ENCODE data around the gene PHRF1.
"Not testable (repeated sequence)": the region's sequence is repeated elsewhere in the genome, so short reads cannot be mapped to it uniquely, and the experiment has no call there.

PHRF1 gene

DNA sequence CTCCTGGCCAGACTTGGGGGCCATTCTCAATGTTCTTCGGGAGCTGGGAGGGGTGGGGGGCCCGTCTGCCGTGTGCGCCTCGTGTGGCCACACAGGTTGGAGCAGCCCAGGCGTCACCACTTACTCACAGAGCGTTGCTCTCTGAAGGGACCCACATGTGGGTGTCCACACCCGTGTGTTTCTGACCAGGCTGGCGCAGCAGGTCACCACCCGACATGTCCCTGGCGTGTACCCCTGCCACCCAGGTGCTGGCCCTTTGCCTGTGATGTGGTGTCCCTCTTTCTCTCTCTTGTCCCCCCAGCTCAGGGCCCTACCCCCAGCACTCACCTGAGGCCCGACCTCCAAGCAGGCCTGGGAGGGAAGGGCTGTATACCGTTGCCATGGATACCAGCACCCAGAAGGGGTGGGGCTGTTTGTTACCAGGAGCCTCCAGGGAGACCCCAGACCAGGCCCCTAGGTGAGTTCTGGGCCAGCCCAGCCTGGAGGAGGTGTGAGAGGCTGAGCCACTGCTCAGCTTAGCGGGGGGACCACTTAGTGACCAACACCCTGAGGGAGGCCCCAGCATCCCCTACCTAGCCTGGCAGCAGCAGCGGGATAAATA lies 17.1 kb upstream of the PHRF1 start:
- no peak for FAIRE-seq

DNA sequence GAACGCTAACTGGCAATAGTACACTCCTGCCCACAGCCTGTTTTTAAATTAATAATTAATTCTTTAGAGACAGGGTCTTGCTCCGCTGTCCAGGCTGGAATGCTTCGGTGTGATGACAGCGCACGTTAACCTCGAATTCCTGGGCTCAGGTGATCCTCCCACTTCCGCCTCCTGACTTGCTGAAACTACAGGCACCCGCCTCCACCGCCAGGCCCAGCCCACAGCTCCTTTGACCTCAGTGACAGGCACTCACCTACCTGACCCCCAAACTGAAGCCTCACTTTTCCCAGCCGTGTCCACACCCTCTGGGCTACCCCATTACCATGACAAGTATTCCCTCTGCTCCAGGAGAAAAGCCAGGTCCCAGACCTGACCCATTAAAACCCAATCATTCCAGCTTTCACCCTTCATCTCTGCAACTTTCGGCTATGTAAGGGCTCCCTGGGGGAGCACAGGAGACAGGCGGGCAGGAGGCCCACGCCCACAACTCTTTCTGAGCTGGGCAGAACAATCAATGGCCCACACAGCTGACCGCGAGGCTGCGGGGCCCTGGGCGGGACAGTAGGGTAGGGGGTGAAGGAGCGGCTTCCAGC lies 16.5 kb upstream of the PHRF1 start:
- no peak for FAIRE-seq

DNA sequence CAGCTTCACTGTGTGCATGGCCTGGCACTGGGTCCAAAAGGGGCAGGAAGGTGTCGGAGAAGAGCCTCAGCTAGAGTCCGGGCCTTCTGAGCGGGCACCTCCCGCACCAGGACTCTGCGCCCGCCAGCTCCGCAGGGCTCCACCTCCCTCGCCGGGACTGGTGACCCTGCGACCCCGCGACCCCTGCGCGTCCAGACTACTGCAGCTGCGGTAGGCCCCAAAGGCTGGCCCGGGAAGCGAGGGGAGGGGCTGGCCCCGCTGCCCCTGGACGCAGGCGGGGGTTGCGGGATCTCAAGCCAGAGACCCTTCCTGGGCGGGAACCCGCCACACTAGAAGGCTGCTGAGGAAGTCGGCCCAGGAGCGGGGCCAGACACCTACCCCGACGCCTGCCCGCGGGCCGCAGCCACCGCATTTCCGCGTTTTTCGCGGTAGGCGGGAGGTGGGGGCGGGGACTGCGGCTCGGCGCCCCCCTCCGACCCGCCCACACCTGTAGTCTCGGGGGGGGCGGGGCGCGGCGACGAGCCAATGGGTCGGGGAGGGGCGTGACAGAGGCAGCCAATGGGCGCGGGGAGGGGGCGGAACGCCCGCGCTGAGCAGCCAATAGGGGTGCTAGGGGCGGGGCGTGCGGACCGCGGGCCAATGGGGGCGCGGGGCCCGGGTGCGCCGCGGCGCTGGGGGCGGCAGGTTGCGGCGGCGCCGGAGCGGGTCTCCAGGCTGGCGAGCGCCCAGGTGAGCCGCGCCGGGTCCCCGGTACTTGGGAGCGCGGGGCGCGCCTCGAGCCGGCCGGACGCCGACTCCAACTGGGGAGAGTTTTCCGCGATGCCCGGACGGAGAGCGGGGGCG lies 15.7 kb upstream of the PHRF1 start, which contains the start of the genes LMNTD2 and RASSF7:
TSS of gene LMNTD2 (minus strand) at position 434 of the 843 bp plus-strand sequence. CDS start at position 412, 22 bp downstream.
TSS of gene RASSF7 (plus strand) at position 666 of the 843 bp plus-strand sequence. CDS start 799 bp downstream, outside the sequence.
- no peak for FAIRE-seq

DNA sequence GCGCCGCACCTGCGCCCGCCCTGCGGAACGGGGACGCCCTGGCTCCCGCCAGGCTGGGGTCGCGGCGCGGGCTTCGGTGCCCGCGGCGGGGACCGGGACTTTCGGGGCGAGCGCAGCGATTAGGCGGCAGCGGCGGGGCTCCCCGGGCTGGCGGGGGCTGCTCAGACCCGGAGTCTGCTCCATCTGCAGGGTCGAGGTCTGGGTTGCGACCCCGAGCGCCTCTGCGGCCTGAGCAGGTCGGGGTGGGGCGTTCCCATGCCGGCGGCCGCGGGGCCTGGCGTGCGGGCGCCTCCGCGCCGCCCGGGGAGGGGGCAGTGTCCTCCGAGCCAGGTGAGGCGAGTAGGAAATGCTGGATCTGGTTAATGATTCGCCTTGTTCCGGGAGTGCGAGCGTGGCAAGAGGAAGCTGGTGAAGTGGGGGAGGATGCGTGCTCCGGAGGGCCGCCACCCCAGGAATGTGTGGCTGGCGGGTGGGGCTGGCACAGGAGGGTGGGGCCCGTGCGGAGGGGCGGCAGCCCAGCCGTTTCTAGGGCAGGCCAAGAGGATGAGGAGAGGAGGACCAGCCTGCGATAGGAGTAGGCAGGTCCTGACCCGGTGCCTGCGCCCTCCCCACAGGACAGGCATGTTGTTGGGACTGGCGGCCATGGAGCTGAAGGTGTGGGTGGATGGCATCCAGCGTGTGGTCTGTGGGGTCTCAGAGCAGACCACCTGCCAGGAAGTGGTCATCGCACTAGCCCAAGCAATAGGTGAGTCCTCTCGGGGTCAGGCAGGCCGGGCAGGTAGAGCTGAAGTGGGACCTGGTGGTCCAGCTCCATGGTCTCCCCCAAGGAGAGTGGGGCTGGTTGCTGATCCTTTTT lies 14.9 kb upstream of the PHRF1 start:
- FAIRE-seq = no peak

DNA sequence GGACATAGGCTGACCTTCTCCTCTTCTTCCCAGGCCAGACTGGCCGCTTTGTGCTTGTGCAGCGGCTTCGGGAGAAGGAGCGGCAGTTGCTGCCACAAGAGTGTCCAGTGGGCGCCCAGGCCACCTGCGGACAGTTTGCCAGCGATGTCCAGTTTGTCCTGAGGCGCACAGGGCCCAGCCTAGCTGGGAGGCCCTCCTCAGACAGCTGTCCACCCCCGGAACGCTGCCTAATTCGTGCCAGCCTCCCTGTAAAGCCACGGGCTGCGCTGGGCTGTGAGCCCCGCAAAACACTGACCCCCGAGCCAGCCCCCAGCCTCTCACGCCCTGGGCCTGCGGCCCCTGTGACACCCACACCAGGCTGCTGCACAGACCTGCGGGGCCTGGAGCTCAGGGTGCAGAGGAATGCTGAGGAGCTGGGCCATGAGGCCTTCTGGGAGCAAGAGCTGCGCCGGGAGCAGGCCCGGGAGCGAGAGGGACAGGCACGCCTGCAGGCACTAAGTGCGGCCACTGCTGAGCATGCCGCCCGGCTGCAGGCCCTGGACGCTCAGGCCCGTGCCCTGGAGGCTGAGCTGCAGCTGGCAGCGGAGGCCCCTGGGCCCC lies 14.1 kb upstream of the PHRF1 start:
- no peak for FAIRE-seq

DNA sequence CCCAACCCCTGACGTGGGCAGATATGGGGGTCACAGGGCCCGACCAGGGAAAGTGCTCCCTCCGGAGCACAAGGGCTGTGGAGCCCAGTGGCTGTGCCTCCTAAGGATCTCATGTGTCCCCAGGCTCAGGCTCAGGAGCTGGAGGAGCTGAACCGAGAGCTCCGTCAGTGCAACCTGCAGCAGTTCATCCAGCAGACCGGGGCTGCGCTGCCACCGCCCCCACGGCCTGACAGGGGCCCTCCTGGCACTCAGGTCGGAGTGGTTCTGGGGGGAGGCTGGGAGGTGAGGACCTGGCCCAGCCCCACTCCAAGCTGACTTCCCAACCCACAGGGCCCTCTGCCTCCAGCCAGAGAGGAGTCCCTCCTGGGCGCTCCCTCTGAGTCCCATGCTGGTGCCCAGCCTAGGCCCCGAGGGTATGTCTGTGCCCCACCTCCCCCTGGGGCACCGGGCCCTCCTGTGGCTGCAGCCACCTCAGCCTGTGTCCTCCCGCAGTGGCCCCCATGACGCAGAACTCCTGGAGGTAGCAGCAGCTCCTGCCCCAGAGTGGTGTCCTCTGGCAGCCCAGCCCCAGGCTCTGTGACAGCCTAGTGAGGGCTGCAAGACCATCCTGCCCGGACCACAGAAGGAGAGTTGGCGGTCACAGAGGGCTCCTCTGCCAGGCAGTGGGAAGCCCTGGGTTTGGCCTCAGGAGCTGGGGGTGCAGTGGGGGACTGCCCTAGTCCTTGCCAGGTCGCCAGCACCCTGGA lies 13.0 kb upstream of the PHRF1 start:
- FAIRE-seq = no peak

DNA sequence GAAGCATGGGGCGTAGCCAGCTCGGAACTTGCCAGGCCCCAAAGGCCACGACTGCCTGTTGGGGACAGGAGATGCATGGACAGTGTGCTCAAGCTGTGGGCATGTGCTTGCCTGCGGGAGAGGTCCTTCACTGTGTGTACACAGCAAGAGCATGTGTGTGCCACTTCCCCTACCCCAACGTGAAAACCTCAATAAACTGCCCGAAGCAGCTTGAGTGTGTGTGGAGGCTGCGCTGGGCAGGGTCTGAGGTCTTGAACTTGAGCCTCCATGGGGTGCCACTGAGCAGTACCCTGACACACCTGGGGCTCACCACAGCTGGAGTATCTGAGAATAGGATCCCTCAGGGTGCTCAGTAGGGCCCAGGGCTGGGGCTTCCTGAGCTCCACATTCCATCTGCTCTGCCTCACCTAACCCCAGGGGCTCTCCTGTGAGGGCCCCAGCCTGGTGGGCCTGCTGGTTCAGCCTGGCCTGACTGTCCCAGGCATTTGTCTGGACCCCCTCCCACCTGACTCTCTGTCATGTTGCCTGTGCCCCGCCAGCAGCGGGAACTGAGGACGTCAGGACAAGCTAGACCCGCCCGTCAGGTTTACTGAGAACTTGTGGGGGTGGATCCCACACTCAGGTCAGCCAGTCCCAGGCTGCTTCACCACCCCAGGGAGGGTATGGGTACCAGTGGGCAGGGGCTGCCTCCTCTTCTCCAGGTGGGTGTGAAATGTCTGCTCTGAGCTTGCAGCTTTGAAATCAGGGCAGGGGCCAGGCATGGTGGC lies 12.3 kb upstream of the PHRF1 start:
- FAIRE-seq = no peak

DNA sequence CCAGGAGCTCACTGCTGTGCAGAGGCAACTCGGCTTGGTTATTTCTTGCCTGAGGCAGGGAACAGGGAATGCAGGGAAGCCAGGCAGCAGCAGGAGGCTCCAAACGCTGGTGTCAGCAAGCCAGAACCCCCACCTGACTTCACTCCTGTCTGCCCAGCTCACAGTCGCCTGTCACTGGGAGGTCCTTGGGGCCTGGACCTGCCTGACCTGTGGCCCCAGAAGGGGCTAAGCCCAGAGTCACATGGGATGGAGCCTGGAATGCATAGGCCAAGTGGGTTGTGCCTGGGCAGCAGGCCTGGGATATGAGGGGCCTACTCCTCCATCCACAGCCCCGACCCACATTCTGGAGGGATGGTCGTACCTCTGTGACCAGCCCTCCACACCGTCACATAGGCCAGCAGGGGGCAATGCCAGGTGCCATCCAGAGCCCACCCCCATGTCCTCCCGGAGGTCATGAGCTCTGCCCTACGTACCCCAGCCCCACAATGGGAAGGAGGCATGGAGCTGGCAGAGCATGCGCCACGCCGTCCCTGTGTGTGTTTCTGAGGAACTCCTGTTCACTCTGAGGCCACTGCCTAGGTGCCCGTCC lies 10.3 kb upstream of the PHRF1 start:
- no peak for FAIRE-seq

DNA sequence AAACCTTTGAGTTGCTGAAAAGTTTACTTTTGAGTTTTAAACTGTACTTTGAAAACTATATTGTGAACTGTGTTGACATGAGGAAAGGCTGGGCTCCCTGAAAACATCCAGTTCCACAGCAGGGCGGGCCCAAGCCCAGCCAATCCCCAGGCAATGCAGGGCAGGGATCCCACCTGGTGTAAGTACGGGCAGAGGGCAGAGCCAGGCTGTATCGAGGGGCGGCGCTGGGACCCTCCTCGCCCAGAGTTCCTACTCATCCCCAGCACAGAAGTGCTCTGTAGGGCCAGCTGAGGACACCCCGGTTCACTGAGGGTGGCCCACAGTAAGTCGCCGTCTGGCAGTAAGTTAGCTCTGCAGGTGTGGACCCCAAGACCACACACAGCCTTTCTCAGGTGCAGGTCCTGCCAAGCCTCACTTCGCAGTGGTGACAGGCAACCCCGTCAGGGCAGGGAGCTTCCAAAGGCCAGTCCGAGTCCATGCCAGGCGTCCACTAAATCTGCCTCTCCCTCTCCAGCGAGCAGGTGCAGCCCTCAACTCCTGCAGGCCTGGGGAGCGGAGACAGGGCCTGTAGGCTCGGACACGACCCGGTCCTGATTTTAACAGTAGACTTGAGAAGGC lies 9.2 kb upstream of the PHRF1 start:
- FAIRE-seq = no peak

DNA sequence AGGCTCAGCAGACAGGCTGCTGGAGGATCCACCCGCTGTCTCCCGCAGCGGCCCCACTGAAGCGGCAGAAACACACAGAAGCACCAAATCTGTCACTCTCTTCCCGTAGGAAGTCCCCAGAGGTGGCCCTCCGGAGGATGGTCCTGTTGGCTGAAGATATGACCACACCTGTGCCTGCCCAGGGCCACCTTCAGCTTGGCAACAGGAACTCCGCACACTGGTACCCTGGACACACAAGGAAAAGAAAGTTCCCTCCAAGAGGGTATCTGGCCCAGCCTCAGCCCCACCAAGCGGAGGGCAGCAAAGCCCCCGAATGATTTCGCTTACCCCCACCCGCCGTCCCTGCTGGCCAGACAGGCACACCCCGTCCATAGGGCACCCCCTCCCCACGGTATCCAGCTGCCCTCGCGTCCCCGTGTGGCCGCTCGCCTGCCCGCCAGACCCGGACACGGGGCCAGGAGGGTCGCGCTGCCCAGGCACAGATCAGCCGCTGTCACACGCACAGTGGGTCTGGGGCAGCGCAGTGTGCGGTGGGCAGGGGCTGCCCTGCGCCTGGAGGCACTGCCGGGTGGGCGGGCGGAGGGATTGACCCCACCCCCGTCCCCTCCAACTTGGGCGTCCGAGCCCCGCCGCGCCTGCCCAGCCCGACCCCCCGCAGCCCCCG lies 8.5 kb upstream of the PHRF1 start:
- FAIRE-seq = no peak

DNA sequence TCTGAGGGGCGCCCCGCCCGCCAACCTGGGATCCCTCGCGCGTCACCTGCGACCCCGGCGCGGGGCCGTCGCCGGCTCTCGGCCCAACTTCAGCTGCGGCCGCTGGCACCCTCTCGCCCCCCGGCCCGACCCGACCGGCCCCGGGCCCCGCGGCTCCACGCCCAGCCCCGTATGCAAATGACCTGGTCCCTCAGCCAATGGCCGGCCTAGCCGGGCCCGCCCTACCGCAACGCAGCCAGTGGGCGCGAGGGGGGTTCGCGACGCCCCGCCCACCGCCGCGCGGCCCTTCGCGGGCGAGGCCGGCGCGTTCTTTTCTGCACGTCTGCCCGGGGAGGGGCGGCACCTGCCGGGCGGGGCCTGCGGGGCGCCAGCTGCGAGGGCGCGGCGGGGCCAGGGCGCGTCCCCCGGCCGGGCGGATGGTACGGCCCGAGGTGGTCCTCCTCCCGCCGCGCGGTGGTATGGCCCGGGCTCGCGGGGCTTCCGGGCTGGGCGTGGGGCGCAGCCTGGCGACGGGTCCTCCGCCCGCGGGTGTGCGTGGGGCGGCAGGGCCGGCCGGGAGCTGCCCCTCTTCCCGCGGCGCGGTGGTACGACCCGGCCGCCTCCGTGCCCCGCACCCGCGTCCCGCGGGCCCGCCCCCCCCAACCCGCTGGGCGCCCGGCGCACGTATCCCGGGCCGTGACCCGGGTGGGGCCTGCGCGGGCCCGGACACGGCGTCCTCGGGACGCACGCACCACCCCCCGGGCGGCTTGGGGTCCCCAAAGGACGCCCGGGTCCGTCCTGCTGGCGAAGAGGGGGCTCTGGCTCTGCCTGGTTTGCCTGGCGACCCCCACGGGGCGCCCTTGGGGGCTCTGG lies 7.7 kb upstream of the PHRF1 start:
- FAIRE-seq = no peak

DNA sequence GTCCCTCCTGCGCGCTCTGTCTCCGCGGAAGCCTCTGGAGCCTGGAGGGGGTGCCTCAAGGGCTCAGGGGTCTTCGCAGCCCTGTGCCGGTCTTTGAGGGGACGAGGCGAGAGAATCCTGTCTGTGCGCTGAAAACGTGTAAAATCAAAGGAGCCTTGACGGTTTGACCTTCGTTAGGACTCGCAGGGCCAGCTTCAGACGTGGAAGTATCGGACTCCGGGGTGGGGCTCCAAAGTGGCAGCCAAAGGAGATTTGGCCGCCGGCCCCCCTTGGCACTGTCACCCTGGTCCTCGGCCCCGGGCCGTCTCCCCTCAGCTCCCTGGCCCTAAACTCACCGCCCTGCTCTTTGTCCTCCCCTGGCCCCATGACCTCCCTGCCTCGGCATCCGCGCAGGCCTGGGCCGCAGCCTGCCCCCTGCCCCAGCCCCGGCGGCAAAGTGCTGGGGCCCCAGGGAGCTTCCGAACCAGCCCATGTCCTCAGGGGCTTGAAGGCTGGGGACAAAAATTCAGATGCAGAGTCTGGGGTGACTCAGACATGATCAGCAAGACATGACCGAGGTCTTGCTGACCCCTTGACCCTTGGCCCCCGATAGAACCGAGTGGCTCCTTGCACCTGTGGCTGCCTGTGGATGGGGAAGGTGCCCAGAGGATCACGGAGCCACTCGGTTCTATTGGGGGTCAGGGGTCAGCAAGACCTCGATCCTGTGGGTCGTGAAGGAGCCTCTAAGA lies 6.9 kb upstream of the PHRF1 start:
- no peak for FAIRE-seq

DNA sequence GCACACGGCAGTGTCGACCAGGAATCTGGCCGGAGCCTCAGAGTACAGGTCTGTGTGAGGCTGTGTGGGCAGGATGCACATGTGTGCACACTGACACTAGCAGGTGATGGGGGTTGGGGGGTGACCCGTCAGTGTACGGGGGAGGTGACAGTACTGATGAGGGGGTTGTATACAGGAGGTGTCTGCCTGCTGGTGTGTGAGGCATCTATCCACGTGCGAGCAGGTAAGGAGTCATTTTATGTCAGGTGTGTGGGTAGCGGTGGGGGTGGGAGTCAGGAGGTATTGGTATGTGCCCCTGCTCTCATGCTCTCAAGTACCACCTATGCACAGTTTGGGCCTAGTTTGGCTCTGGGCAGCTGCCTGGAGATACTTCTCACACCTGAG lies 4.5 kb upstream of the PHRF1 start:
- no peak for FAIRE-seq

DNA sequence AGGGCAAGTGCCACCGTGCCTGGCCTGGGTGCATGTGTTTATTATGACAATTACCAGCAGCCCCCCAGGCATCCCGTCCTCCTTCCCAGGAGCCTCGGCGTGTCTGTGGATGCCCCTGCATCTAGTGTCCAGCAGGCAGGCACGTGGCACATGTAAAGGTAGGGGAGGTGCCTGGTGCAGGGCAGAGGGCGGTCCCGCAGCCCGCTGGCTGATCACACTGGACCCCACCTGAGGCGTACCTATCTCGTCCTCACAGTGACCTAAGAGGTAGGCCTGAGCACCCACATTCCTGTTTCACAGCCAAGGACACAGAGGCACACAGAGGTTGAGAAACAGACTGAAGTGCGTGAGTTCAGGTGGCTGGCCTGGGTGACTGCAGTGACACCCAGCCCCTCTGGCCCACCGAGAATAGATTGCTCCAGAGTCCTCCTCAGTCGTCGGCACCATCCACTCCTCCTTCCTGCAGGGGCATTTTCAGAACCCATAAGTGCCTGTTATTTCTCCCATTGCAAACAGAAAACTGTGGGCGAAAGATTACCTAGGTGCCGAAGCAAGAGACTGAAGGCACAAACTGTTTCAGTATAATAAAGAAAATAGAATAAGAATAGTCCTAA lies 3.0 kb upstream of the PHRF1 start:
- FAIRE-seq = no peak

DNA sequence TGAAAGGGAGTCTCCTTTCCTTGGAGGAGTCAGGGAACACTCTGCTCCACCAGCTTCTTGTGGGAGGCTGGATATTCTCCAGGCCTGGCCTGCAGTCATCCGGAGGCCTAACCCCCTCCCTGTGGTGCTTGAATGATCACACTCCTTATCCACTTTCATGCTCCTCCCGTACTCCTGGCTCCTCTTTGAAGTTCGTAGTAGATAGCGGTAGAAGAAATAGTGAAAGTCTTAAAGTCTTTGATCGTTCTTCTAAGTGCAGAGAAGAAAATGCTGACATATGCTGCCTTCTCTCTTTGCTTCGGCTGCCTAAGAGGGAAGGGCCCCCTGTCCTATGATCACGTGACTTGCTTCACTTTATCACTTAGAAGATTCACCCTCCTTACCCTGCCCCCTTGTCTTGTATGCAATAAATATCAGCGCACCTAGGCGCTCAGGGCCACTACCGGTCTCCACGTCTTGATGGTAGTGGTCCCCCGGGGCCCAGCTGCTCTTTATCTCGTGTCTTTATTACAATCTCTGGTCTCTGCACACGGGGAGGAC lies 2.2 kb upstream of the PHRF1 start:
- FAIRE-seq = not testable (repeated sequence)

DNA sequence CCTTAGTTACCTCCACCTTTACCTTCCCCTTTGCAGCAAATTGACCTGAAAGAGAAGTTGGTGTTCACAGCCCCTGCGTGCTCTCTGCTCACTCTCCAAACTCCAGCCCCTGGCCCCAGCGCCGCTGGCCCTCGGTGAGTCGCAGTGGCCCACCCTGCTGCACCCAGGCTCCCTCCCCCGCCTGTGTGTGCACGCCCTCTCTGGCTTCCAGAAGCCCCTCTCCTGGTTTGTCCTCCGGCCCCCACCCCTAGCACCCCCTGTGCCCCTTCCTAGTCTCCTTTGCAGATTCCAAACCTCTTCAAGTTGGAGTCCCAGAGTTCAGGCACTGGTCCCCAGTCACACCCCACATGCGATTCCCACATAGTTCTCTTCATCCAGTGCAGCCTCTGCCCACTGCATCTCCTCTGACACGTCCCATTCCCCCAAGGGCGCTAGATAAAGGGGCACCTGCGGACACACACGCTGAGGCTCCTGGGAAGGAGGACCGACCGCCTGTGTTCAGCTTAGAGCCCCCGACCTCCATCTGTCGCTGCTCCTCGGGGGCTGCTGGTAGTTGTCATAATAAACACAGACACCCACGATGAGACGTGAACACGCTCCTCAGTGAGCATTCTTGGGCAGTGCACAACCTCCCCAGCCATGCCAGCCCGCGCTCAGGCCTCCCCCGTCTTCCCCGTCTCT lies 1.5 kb upstream of the PHRF1 start:
- FAIRE-seq = no peak
